ENCODE measurements around the gene RRAD. TPM values are rescaled to one million over a fixed set of nuclear protein-coding genes. Genes with fewer than 3 reads are reported as not detected.
"Not testable (repeated sequence)": the region's sequence is repeated elsewhere in the genome, so short reads cannot be mapped to it uniquely, and the experiment has no call there.

RRAD gene
- total RNA-seq, 2 donors from 2014 or later: 2.3 to 12.8 TPM

GRCh38 chr16:66958857-66959703 is 33.7 kb upstream of the RRAD start:
- Mint-ChIP-seq H3K27ac (peak overlapping the region in 1 of 2 donors; percentile 74), H3K4me3 (no peak overlapping the region), H3K27me3 (peaks cover 16 to 19% of the 10 kb centered on the region in 2 donors), H3K9me3 (no peaks in the 10 kb centered on the region), H3K4me1 (ENCODE audit: low read depth in 2 of 2) (peaks cover 8 to 19% of the 10 kb centered on the region in 2 donors), H3K36me3 (peaks cover under 1% of the 10 kb centered on the region)
- peak in 1 of 2 donors; percentile 46 for ATAC-seq
- DNase-seq (ENCODE audit: low spot score): no peak

GRCh38 chr16:66956154-66956457 is 30.8 kb upstream of the RRAD start:
- DNase-seq (ENCODE audit: low spot score); ATAC-seq: not testable (repeated sequence)

DNA sequence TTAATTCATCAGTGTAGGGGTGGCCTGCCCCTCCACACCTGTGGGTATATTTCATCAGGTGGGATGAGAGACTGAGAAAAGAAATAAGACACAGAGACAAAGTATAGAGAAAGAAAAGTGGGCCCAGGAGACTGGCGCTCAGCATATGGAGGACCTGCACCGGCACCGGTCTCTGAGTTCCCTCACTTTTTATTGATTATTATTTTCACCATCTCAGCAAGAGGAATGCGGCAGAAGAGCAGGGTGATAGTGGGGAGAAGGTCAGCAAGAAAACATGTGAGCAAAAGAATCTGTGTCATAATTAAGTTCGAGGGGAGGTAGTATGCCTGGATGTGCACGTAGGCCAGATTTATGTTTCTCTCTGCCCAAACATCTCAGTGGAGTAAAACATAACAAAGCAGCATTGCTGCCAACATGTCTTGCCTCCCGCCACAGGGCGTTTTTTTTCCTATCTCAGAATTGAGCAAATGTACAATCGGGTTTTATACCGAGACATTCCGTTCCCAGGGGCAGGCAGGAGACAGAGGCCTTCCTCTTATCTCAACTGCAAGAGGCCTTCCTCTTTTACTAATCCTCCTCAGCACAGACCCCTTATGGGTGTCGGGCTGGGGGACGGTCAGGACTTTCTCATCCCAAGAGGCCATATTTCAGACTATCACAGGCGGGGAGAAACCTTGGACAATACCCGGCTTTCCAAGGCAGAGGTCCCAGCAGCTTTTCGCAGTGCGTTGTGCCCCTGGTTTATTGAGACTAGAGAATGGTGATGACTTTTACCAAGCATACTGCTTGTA is 30.2 kb upstream of the RRAD start:
- H3K4me3 Mint-ChIP-seq; H3K9me3 Mint-ChIP-seq; ATAC-seq; H3K27ac Mint-ChIP-seq; DNase-seq (ENCODE audit: low spot score): not testable (repeated sequence)
- Mint-ChIP-seq H3K4me1 (ENCODE audit: low read depth in 2 of 2) (peaks cover 3 to 13% of the 10 kb centered on the region in 2 donors), H3K27me3 (peaks cover 31 to 34% of the 10 kb centered on the region in 2 donors), H3K36me3 (peaks cover 10% of the 10 kb centered on the region)

More at GRCh38 chr16:66956154-66956457, 30.8 kb upstream of the RRAD start:
- H3K4me3 Mint-ChIP-seq, H3K9me3 Mint-ChIP-seq, H3K27ac Mint-ChIP-seq: not testable (repeated sequence)
- Mint-ChIP-seq H3K27me3 (peaks cover 30 to 33% of the 10 kb centered on the region in 2 donors), H3K36me3 (peaks cover 10% of the 10 kb centered on the region), H3K4me1 (ENCODE audit: low read depth in 2 of 2) (peaks cover 7 to 16% of the 10 kb centered on the region in 2 donors)

- peak; percentile 75 for DNase-seq (ENCODE audit: low spot score)
- H3K27ac Mint-ChIP-seq: peak overlapping the region in 1 of 2 donors; percentile 26
- ATAC-seq: peak; percentile 53 to 78
- H3K27me3 Mint-ChIP-seq: peaks cover 33 to 35% of the 10 kb centered on the region in 2 donors
- H3K36me3 Mint-ChIP-seq: peaks cover 10% of the 10 kb centered on the region
- H3K9me3 Mint-ChIP-seq: no peaks in the 10 kb centered on the region
- no peak overlapping the region for H3K4me3 Mint-ChIP-seq
- peaks cover 3 to 15% of the 10 kb centered on the region in 2 donors for H3K4me1 Mint-ChIP-seq (ENCODE audit: low read depth in 2 of 2)
These were observed 28.8 kb upstream of the RRAD start for GRCh38 chr16:66954097-66954659.

DNA sequence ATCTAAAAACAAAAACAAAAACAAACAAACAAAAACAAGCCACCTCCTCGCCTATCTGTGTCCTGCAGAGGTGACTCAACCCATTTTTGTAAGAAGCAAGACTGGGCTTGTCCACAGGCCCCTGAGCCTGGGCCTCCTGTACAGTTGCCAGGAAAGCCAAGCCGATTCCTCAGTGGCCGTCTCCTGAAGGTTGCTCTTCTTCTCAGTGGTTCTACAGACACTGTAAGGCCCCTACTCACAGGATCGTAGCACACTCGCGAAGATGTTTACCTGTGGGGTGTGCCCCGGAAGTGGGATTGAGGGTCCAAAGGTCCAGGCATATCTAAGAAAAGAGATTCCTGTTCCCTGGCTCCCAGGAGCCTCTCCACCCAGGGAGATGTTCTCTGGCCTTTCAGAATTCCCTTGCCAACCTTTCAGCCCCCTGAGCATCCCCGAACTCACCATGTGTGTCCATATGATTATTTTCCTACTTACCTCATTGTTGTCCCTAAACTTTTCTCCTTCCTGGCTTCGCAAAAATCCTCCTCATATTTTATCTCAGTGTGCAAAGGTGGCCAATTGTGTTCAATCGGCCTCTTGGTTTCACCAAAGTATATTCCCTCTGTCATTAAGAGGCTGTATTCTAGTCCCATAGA is 28.2 kb upstream of the RRAD start:
- peak overlapping the region in 1 of 2 donors; percentile 26 for H3K27ac Mint-ChIP-seq
- no peaks in the 10 kb centered on the region for H3K9me3 Mint-ChIP-seq
- peaks cover 34 to 37% of the 10 kb centered on the region in 2 donors for H3K27me3 Mint-ChIP-seq
- ATAC-seq (no peak), DNase-seq (ENCODE audit: low spot score) (no peak)
- no peak overlapping the region for H3K4me3 Mint-ChIP-seq
- peaks cover 5 to 9% of the 10 kb centered on the region in 2 donors for H3K4me1 Mint-ChIP-seq (ENCODE audit: low read depth in 2 of 2)
- H3K36me3 Mint-ChIP-seq: peaks cover 10% of the 10 kb centered on the region

- Mint-ChIP-seq H3K9me3 (no peaks in the 10 kb centered on the region), H3K4me3 (no peak overlapping the region), H3K4me1 (ENCODE audit: low read depth in 2 of 2) (peaks cover 11 to 13% of the 10 kb centered on the region in 2 donors), H3K27ac (no peak overlapping the region), H3K36me3 (peaks cover 10% of the 10 kb centered on the region), H3K27me3 (peaks cover 24 to 35% of the 10 kb centered on the region in 2 donors)
- ATAC-seq (no peak), DNase-seq (ENCODE audit: low spot score) (no peak)
These were observed 27.2 kb upstream of the RRAD start for GRCh38 chr16:66952430-66953110.

DNA sequence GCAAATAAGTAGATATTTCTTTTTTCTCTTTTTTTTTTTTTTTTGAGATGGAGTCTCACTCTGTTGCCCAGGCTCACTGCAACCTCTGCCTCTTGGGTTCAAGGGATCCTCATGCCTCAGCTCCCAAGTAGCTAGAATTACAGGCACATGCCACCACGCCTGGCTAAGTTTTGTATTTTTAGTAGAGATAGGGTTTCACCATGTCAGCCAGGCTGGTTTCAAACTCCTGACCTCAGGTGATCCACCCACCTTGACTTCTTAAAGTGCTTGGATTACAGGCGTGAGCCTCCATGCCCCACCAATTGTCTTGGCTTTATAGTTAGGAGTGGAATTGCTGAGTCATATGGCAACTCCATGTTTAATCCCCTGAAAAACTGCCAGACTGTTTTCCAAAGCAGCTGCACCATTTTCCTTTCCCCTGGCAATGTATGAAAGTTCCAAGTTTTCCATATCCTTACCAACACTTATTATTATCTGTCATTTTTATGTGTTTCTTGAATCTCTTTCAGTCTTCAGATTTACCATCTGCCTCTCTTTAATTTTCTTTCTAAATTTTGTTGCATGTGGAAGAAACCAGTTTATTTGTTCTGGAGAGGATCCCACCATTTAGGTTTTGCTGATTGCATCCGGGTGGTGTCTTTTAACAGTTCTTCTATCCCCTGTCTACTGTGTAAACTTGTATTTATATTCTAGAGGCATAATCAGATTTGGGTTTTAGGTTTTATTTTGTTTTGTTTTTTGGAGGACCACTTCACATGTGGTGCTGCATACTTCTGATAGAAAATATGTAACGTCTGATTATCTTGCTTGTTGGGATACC is 25.8 kb upstream of the RRAD start:
- Mint-ChIP-seq H3K27me3 (peaks cover 23 to 33% of the 10 kb centered on the region in 2 donors), H3K4me3 (no peak overlapping the region)

DNA sequence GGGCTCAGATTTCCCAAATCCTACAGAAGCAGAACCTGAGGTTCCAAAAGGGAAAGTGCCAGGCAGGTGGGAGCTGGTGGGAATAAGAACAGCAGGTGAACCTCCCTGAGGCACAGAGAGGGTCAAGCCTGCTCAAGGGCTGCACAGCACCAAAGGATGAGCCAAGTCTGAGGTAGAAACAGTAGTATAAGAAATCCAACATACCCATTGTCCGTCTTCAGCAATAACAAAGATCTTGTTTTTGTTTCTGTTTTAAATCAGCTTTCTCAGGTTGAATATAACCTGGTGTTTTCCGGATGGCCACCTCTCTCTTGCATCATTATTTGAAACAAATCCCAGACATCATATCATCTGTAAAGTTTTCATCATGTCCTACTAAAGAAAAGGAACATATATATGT is 25.1 kb upstream of the RRAD start:
- Mint-ChIP-seq H3K36me3 (peaks cover 10% of the 10 kb centered on the region), H3K9me3 (no peaks in the 10 kb centered on the region), H3K4me3 (no peak overlapping the region), H3K4me1 (ENCODE audit: low read depth in 2 of 2) (peaks cover 18 to 20% of the 10 kb centered on the region in 2 donors), H3K27ac (no peak overlapping the region), H3K27me3 (peaks cover 23 to 33% of the 10 kb centered on the region in 2 donors)
- DNase-seq (ENCODE audit: low spot score) (no peak), ATAC-seq (no peak)

More for the DNA sequence above, 25.8 kb upstream of the RRAD start:
- peaks cover 18 to 20% of the 10 kb centered on the region in 2 donors for H3K4me1 Mint-ChIP-seq (ENCODE audit: low read depth in 2 of 2)
- H3K36me3 Mint-ChIP-seq: peaks cover 10% of the 10 kb centered on the region
- no peak for DNase-seq (ENCODE audit: low spot score)
- ATAC-seq: no peak
- H3K27ac Mint-ChIP-seq: no peak overlapping the region
- no peaks in the 10 kb centered on the region for H3K9me3 Mint-ChIP-seq

GRCh38 chr16:66949472-66949871 is 24.1 kb upstream of the RRAD start:
- H3K36me3 Mint-ChIP-seq: peaks cover 10% of the 10 kb centered on the region
- no peak for DNase-seq (ENCODE audit: low spot score)
- H3K27ac Mint-ChIP-seq: no peak overlapping the region

GRCh38 chr16:66948837-66949225 is 23.5 kb upstream of the RRAD start:
- DNase-seq (ENCODE audit: low spot score) (no peak), ATAC-seq (no peak)
- peaks cover 8% of the 10 kb centered on the region for H3K36me3 Mint-ChIP-seq
- peaks cover 19 to 27% of the 10 kb centered on the region in 2 donors for H3K27me3 Mint-ChIP-seq
- no peaks in the 10 kb centered on the region for H3K9me3 Mint-ChIP-seq
- no peak overlapping the region for H3K27ac Mint-ChIP-seq
- peak overlapping the region; percentile 84 for H3K4me3 Mint-ChIP-seq
- H3K4me1 Mint-ChIP-seq (ENCODE audit: low read depth in 2 of 2): peaks cover 14 to 17% of the 10 kb centered on the region in 2 donors

More at GRCh38 chr16:66949472-66949871, 24.1 kb upstream of the RRAD start:
- ATAC-seq: no peak
- Mint-ChIP-seq H3K4me3 (no peak overlapping the region), H3K4me1 (ENCODE audit: low read depth in 2 of 2) (peaks cover 18 to 20% of the 10 kb centered on the region in 2 donors), H3K27me3 (peaks cover 23 to 30% of the 10 kb centered on the region in 2 donors), H3K9me3 (no peaks in the 10 kb centered on the region)

DNA sequence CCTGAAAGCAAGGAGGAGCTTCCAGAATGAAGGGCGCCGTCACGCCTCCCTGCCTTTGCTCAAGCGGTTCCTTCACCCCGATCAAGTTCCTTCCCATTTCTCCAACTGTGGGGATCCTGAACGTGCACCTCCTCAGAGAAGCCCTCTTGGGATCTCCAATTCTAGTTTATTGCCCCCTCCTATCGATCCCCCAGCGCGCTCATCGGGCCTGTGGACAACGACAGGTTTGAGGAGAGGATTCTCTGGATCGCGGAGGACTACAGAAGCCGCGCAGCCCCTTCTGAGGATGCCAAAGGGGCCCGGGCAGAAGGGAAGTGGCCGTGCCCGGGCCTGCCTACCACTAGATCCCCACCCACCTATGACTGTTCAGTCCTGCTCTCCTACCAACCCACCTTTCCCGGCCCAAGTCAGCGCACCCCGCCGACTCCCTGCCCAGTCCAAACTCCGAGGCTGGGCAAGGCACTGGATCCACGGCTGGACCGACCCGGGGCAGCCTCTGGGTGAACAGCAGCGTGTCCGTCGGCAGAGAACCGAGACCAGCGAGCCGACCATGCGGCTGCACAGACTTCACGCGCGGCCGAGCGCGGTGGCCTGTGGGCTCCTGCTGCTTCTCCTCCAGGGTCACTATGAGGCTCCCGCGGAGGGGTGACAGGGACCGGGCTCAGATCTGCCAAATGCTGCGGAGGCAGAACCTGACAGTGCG is 22.9 kb upstream of the RRAD start:
- no peaks in the 10 kb centered on the region for H3K9me3 Mint-ChIP-seq
- DNase-seq (ENCODE audit: low spot score) (no peak), ATAC-seq (peak in 1 of 2 donors; percentile 40)
- peak overlapping the region; percentile 84 for H3K4me3 Mint-ChIP-seq
- H3K36me3 Mint-ChIP-seq: peaks cover 6% of the 10 kb centered on the region
- peaks cover 13 to 17% of the 10 kb centered on the region in 2 donors for H3K4me1 Mint-ChIP-seq (ENCODE audit: low read depth in 2 of 2)
- peaks cover 16 to 26% of the 10 kb centered on the region in 2 donors for H3K27me3 Mint-ChIP-seq
- H3K27ac Mint-ChIP-seq: no peak overlapping the region
